NCI-H226 (cell line): Measurements from ENCODE around the gene CTNNBIP1.

ENCODE experiments used
- DNase-seq: peaks from one replicate; pipeline ENCODE4 v3.0.0-alpha.2; 2015

The CTNNBIP1 gene

GRCh38 chr1:9852004-9852403 lies 58.1 kb downstream of the CTNNBIP1 start:
- no peak for DNase-seq

DNA sequence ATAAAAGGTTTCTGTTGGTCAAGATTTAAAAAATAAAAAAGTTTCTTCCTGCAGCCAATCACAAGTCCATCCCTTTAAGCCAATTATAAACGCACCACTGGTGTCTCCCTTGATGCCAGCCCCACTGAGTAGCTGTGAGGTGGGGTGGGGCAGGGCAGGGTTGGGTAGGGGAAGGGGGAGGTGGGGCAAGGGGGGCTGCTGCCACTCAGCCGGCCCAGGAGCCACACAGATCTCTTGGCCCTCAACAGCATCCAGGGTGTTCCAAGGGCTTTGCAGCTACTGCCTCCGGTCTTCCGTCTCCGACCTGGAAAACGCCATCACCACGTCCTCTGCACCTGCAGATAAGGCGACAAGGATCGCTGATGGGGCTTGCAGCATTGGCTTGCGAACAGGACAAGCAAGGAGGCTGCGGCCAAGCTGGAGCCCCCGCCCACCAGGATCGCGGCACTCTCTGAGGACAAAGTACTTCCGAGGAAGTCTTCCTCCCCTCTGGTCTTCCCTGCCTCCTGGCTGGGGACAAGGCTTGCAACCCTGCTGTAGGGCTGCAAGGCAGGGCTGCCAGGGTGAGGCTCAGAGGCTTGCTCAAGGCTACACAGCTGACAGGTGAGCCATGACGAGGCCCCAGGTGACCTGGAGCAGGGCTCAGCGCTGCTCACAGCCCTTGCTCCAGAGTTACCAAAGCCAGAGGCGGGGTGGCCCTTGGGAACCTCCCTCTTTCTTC lies 59.5 kb downstream of the CTNNBIP1 start:
- no peak for DNase-seq

DNA sequence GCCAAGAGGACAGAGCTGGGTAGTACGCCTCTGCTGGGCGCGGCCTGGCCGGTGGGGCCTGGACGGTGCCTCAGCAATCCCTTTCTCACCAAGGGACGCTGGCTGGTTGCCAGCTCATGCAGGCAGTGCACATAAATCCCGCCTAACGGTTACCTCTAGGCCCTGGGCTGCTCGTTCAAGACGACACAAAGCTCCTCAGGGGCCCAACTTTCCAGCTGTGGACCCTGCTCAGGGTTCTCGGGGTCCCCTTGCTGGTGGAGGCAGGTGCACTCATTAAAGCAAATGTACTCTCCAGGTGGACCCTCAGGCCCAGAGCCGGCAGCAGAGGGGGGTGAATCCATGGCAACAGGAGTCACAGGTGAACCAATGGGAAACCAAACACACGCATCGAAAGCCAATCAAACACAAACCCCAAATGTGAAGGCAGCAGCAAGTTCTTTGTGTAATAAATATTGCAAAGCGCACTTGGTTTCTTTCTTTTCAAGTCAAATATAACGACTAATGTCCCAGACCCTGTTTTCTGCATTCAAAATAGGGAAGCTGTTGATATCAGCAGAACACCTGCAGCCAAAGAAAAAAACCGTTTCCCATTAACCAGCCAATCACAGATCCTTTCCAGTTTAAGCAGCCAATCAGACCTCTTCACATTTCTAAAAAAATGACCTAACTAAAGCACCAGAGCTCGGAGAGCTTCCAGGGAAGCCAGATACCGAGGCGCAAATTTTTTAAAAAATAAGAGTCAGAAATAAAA lies 60.2 kb downstream of the CTNNBIP1 start:
- no peak for DNase-seq

GRCh38 chr1:9848022-9848421 lies 62.0 kb downstream of the CTNNBIP1 start:
- DNase-seq: no peak

GRCh38 chr1:9847269-9847668 lies 62.8 kb downstream of the CTNNBIP1 start:
- DNase-seq: no peak

DNA sequence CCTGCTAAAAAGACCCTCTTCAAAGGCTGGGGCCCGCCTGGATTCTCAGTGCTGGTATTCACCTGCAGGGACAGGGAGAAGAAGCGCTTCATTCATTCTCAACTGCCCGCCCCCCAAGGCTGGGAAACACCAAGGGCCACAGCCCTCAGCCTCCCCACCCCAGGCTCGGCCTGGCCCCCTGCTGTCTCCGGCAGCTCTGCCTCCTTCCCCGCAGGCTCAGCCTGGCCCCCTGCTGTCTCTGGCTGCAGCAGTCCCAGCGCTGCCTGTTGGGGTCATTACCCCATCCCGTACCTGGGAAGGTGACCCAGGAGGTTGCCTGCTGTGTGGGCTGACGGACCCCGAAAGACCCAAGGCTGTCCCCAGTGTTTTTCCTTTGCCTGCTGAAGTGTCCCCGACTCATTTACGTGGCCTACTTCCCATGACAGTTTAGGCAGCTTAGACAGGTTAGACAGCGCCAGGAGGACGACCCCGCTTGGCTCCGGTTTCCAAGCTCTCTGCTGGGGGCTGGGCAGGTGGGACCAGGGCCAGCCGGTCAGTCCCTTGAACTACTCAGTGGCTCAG lies 63.4 kb downstream of the CTNNBIP1 start:
- DNase-seq: no peak

GRCh38 chr1:9845914-9846313 lies 64.2 kb downstream of the CTNNBIP1 start:
- DNase-seq: no peak

GRCh38 chr1:9844756-9845155 lies 65.3 kb downstream of the CTNNBIP1 start:
- no peak for DNase-seq

DNA sequence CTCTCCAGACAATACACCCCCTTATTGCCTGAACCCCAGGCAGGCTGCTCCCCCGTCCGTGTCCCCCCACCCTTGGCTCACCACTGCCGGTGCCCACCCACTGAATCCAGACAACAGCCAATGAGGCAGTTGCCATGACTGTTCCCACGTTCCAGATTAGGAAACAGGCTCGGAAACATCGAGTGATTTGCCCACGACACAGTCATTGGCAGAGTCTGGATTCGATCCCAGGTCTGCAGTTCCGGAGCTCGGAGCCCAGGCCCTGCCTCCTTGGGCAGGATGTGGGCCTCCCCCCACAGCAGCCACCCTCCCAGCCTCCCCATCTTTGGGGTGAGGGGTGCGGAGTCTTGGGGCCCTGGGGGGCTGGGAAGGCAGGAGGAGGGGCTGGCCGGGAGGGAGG lies 66.0 kb downstream of the CTNNBIP1 start:
- no peak for DNase-seq

DNA sequence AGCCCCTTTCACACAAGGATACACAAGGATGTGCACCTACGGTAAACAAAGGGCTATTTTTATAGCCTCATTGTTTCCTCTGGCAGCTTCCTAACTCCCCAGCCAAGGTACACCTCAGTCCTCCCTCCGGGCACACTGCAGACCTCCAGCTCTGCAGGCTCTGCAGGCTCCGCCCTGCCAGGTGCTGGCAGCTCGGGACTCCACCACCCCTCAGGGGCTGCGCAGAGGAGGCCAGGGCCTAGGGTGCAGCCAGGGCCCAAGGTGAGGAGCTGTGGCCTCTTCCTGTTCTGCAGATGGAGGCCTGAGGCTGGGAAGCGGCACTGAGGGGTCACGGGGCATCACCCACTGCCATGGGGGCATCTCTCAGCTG lies 66.5 kb downstream of the CTNNBIP1 start:
- no peak for DNase-seq

DNA sequence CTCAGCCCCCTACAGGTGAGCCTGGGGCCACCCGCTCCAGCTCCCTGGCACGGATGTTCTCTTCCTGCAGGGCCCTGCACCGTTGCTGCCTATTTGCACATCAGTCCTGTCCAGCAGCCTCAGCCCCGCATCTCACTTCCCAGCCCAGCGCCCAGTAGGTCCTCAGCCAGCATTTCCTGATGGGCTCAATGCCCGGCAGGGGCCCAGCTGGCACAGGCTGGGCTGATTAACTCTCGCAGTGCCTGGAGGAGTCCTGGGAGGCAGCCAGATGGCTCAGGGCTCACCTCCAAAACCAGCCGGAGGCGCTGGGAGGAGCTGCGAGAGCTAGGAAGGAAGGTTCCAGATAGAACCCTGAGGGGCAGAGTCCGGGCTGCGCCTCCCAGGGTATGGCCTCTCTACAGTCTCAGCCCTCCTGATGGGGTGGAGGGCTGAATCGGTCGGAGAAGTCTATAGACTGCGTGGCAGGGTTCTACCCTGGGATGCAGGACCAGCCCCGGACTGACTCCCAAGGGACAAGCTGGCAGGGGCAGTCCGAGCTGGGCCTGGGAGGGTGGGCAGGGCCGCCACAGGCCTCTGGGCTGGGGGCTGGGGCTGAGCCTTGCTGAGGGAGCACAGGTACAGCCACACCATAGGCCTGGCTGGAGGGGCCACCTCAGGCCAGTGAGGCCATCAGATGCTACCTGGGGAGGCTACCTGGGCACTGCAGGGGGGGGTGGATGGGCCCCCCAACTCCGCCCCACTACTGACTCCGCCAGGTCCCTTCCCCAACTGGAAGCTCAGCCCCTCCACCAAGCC lies 67.1 kb downstream of the CTNNBIP1 start:
- no peak for DNase-seq

DNA sequence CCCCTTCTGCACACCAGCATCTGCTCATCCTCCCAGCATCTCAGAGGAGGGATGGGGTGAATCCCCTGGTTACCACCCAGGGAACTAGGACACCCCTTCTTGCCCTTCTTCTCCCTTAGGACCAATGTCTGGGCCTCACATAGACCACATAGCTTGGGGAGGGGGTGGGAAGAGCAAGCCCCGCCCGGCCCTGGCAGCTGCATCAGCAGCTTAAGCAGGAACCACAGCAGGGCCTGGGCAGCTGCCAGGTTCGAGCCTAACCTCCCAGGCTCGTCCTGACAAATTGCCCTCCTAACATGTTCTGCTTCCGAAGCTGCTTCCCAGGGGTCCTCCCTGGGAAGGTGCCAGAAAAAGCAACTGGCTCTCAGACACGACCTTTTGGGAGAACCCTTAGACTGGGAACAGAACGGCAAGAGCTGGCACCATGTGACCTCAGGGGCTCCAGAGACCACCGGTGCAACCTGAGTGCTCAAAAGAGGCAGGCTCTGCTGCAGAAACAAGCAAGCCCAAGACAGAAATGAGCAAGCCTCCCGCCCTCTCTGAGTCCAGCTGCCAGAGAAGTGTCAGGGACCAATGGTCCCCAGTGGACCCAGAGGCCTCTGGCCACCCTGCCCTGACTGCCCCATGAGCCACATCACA lies 67.9 kb downstream of the CTNNBIP1 start:
- DNase-seq: no peak

GRCh38 chr1:9841460-9841859 lies 68.6 kb downstream of the CTNNBIP1 start:
- DNase-seq: no peak

DNA sequence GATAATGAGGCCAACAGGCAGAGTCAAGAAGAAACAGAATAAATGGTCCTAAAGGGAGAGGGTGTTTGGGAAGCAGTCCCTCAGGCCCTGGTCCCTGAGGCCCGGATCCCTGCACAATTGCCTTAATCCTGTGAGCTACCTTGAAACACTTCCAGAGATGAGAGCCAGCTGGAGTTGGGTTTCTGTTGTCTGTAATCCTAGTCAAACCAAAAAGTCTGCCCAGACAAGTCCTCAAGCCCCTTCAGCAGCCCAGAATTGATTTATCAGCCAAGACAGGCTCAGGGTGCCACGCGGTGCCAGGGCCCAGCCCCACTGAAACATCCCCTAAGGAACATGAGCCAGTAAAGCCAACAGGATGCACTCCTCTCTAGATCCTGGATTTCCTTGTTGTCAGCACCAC lies 69.9 kb downstream of the CTNNBIP1 start:
- DNase-seq: no peak

DNA sequence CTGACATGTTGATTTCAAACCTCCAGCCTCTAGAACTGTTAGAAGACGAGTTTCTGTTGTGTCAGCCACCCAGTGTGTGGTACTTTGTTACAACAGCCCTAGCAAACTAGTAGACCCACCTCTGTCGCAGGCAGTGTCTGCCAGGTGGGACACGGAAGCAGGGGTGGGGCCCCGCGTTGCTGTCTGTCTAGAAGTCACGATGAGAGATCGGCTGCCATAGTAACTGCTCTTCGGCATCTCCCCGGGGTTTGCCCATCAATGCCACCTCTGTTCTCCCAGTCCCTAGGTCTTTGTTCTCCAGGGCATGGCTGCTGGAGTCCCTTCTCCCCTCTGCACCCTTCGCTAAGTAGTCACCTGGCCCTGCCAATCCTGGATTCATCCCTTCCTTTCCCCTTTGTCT lies 71.1 kb downstream of the CTNNBIP1 start:
- no peak for DNase-seq

DNA sequence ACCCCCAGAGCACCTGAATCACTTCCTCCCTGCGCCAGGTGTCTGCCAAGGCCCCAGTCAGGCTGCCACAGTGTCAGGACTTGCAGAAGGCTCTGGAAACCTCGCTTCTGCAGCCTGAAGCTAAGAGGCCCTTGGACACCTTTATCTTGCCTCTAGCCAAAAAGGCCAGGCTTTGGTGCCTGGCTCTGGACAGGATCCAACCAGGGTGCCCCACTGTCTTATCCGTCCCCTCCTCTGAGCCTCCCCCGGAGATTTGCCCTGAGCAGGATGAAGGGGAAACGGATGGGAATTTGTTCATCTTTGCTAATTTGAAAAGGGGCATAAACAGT lies 73.5 kb downstream of the CTNNBIP1 start:
- no peak for DNase-seq

DNA sequence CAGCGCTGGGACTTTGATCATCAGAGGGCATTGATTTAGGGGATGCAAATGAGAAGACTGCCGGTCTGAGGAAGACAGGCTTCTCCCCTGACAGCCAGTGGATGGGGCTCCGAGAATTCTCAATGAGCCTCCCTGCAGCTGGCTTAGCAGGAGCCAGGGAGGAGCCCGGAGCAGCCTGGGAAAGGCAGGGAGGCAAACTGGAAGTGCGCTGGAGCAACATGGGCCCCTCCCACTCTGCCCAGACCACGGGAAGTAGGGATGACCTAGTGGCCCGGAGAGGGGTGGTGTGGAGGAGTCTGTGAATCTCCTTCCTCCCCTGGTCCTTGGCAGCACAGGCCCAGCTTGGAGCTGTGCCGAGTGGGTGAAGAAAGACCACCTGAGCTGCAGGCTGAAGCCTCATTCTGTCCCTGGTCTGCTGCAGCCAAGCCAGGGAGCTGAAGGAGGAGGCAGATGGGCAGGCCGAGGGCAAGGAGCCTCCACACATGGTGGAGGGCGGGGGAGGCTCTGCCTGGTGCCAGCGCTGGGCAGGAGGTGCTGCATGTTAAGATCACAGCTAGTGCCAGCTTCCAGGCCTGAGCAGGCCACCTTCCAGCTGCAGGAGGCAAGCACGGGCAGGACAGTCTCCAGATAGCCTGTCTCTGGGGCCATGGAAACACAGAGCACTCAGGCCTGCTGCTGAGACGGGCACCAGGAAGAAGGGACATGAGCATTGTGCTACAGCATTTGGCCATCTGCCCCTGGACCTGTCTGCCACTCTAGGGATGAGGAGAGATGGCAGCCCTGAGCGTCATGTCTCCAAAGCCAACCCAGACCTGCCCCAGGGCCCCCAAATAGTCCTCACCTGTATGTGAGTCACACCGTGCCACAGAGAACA lies 74.1 kb downstream of the CTNNBIP1 start:
- peak; percentile 61 for DNase-seq

DNA sequence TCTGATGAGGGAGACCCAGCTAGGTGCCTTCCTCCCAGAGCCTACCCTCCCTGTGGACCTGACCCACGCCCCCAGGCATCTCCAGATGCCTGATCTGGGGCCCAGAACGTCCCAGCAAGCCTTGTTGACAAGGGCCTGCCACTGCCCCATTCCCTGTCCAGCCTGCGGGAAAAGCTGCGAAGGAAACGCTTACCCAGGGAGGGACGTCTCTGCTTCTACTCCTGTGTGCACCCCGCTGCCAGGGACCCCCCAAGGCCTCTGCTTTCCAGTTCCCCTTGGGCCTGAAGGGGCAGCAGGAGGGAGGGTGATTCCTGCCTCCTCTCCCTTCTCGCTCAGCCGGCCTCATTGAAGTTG lies 74.7 kb downstream of the CTNNBIP1 start:
- no peak for DNase-seq

DNA sequence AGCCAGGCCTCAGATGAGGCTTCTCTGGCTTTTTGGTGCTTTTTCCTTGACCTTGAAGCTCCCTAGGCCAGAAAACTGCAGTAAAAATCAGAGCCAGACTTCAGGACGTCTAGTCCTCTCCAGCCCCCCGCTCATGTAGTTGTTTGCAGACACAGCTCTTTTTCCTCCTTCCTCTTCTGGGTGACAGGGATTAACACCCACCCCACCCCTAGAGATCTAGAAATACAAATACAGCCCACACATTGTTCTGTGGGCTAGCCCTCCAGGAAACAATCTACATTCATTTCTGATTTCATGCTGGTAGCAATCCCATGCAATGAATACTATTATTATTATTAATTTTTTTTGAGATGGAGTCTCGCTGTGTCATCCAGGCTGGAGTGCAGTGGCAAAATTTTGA lies 76.4 kb downstream of the CTNNBIP1 start:
- no peak for DNase-seq

- DNase-seq: no peak
Observed at GRCh38 chr1:9827558-9828185, 82.4 kb downstream of the CTNNBIP1 start.

- no peak for DNase-seq
Observed at GRCh38 chr1:9826616-9827015, 83.5 kb downstream of the CTNNBIP1 start.

DNA sequence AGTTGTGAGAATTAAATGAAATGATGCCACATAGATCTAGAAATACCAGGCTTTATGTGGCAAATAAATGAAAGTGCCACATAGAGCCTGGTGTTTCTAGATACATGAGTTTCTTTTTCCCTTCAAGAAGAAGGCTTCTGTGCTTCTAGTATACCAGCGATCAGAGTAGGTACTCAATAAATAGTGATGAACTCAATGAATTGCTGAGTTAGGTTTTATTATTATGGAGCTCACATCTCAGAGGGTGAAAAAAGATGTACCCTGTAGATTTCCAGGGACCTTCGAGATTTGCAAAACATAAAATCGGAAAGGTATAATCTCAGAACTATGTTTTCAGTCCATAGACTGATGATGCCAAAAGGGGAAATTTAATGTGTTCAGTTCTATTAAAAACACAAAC lies 84.0 kb downstream of the CTNNBIP1 start:
- no peak for DNase-seq
